UCSD-AML1 (cell line): ENCODE results near the gene NAP1L1.
A peak's percentile ranks its signal among the peaks of the same experiment; 100 is the strongest.

Source experiments
- DNase-seq: peaks from one replicate; lab custom pipeline; 2025; ENCODE audit not compliant: unreplicated experiment; lab: John Stamatoyannopoulos, UW

NAP1L1 gene

GRCh38 chr12:76023069-76023690, 61.3 kb downstream of the NAP1L1 start:
- no peak for DNase-seq

DNA sequence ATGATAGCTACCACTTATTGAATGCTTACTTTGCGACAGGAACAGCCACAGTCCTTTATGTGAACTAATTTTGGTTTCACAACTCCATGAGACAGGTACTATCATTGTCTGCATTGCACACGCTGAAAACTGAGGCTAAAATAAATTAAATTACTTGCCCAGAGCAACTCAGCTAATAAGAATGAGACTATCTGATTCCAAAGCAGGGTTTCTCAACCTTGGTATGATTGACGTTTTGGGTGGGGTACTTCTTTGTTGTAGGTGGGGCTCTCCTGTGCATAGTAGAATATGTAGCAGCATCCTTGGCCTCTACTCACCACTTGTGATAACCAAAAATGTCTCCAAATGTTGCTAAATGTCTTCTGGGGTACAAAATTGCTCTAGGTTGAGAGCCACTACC, 62.0 kb downstream of the NAP1L1 start:
- no peak for DNase-seq

GRCh38 chr12:76020731-76021672, 63.5 kb downstream of the NAP1L1 start:
- DNase-seq: no peak

DNA sequence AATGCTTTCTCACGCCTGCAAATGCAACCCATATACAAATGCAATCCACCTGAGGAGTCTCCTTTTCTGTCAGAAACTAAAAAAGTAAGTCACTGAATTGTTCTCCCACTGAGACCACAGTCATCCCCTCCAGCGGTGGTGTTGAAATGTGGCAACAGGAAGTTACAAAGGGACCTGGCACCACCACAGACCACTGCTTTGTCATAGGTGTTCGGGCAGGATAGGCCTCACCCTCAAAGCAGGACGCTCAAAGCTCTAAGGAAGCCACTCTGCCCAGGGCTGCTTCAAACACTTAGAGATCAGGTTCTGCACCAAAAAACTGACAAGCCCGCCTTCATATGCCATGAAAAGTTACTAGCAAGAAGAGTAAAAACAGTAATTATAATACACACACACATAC, 64.2 kb downstream of the NAP1L1 start:
- peak; percentile 34 for DNase-seq

GRCh38 chr12:76018672-76019071, 65.8 kb downstream of the NAP1L1 start:
- no peak for DNase-seq

GRCh38 chr12:76018111-76018510, 66.4 kb downstream of the NAP1L1 start:
- no peak for DNase-seq

GRCh38 chr12:76014007-76014406, 70.5 kb downstream of the NAP1L1 start:
- DNase-seq: no peak

DNA sequence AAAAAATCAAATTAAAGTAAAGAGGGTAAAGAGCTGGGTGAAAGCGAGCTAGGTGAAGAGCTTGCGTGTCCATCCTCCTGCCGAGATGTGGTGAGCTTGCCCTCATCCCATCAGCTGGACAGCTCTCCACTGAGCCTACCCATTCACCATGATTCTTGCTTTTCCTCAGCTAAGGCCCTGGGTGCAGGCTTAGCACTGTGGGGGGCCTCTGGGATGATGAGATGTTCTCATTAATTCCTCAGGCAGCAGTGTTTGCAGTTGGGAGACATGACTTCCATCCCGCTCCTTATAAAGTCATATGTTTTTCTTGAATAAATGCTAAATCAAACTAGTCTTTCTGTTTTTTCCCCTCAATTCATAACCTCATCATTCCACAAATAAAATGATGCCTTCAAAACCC, 70.9 kb downstream of the NAP1L1 start:
- DNase-seq: no peak

DNA sequence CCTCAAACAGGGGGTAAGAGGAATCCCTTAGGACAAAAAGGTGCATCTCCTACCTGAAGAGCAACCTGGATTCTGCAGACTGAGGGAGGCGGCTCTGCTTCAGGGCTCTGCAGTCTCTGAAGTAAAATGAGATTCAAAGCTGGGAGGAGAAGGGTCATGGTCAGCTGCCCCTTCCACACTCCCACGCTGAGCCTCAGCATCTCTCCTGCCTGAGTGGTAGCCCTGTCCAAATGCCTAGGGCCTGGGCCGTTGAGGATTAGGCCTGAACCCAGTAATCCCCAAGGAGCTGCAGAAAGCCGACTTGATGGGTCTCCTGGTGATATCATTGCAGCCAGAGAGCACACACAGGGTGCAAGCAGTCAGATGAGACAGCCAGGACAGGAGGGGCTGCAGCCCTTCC, 71.8 kb downstream of the NAP1L1 start:
- DNase-seq: no peak

- no peak for DNase-seq
Measured at GRCh38 chr12:76010732-76011458, 73.6 kb downstream of the NAP1L1 start.

DNA sequence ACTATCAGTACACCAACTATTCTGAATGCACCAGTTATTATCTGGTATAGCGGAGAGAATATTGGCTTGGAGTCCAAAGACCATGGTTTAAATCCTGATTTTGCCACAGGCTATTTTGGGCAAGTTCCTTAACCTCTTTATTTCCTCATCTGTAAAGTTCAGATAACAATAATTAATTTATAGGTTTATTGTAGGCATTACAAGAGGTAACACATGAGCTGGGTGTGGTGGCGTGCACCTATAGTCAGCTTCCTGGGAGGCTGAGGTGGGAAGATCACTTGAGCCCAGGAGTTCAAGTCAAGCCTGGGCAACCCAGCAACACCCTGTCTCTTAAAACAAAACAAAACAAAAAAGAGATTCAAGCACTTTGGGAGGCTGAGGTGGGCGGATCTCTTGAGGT, 76.1 kb downstream of the NAP1L1 start:
- DNase-seq: no peak

GRCh38 chr12:76007640-76008039, 76.8 kb downstream of the NAP1L1 start:
- no peak for DNase-seq

DNA sequence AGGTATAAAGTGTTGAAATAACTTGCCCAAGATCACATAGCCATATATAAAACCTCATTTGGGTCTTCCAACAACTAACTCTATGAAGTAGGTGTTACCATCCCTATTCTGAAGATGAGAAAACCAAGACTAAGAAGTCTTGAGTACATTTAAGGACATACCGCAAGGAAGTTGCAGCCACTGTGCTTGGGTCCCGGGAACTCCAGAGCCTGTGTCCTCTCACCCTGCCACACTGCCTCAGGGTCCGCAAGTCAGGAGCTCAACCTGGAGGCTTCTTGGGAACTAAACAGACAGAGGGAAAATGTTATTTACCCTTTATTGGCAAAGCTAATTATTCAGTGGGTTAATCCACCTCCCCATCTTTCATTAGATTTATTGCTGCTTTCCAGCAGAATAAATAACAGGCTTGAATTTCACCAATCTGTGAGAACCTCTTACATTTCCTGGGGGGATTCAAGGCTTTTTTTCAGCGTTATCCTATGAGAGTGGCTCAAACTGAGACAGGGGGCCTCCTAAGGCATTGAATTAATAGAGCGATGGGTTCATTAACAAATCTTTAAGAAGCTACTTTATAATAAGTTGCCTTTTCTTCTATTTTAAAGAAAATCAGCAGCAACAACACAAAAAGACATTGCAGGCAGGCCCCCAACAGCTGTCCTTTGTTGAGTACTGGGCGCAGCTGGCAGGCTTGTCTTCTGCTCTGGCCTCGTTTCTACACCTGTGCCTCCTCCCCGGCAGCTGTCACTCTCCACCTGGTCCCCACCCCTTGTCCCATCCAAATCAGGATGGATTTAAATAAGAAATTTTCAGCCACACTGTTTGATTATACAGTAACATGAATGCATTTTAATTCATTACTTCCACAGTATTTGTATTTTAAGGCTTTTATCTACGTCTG, 78.2 kb downstream of the NAP1L1 start:
- no peak for DNase-seq

- DNase-seq: no peak
Measured at GRCh38 chr12:76003355-76003638, 81.2 kb downstream of the NAP1L1 start.

DNA sequence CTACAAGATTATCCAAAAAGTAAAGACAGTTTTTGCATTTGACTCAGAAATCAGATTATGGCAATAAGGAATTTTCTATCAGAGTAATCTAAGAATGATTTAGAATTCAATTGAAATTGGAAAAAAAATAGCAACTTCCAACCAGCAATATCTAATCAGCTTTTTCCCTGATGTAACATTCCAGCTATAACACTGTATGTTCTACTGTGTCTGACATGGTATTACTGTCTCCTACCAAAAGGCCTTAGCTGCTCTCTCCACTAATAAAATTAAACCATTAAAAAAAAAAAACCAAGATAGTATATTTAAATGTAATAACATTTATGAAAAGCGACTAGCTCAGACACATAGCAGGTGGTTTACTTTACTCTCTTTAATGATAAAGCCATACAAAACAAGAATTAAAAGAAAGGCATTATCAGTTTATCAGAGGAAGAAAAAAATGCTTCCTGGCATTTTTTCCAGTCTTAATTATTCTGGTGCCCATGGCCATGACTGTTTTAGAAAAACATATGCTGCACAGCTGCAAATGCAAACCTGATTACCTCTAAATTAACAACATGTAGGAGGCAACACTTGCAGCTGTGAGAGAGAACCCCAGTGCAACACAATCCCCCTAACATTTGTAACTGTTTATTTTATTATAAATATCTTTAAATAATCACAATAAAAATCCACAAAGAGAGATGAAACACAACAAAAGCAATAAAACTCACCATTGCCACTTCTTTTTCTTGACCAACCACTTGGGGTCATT, 81.7 kb downstream of the NAP1L1 start:
- DNase-seq: no peak

GRCh38 chr12:75998292-75999063, 86.0 kb downstream of the NAP1L1 start:
- no peak for DNase-seq

- DNase-seq: no peak
Measured at GRCh38 chr12:75997658-75998057, 86.8 kb downstream of the NAP1L1 start.

GRCh38 chr12:75996861-75997447, 87.5 kb downstream of the NAP1L1 start:
- no peak for DNase-seq

DNA sequence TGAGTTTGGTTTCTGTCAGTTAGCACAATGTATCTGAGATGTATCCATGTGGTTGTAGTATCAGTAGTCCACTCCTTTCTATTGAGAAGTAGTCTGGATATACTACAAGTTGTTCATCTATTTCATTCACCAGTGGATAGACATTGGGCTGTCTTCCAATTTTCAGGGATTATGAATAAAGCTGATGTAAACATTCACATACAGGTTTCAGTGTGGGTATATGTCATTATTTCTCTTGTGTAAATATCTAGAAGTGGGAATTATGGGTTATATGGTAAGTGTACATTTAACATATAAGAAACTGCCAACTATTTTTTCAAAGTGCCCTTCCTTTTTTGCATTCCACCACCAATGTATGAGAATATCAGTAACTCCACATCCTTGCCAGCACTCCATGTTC, 88.8 kb downstream of the NAP1L1 start:
- no peak for DNase-seq
